HG02973 (cell line): ENCODE results near the gene DOP1A.

Source experiments
- ATAC-seq: cut with Tn5 transposase; IDR thresholded peaks from one replicate; pipeline ENCODE4 v1.9.1; 2021; ENCODE audit warnings: moderate library complexity; ENCODE audit not compliant: unreplicated experiment

The DOP1A gene

DNA sequence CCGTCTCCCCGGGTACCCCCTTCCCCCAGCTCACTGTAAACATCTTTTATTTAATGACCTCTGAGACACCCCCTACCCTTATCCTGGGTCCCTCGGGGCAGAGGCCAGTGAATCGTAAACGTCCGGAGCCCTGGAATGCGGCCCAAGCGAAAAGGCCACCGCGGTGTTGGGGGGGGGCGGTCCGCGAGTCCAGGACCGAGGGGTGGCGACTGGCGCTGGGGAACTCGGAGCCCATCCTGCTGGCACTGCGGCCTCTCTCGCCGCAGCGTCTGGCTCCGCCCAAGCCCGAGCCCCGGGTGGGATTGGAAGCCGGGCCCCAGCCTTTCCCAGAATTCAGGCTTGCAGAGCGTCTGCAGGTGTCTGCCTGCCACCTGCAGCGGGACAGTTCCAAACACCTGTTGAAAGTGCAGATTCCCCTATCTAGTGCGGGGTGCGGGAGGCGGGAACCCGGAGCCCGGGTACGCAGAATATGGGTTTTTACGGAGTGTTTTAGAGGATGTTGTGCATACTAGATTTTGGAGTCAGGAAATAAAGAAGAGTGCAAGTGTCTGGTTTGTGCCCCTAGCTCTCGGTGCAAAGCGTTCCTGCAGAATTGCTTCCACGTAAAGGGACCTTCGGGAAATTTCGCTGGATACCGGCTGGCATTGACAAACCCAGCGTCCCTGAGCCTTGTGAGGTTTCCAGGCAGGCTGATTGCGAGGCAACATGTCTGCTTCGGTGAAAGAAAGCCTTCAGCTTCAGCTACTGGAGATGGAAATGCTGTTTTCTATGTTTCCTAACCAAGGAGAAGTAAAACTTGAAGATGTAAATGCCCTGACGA lies 126.5 kb downstream of the DOP1A start:
- peak; percentile 18 for ATAC-seq

DNA sequence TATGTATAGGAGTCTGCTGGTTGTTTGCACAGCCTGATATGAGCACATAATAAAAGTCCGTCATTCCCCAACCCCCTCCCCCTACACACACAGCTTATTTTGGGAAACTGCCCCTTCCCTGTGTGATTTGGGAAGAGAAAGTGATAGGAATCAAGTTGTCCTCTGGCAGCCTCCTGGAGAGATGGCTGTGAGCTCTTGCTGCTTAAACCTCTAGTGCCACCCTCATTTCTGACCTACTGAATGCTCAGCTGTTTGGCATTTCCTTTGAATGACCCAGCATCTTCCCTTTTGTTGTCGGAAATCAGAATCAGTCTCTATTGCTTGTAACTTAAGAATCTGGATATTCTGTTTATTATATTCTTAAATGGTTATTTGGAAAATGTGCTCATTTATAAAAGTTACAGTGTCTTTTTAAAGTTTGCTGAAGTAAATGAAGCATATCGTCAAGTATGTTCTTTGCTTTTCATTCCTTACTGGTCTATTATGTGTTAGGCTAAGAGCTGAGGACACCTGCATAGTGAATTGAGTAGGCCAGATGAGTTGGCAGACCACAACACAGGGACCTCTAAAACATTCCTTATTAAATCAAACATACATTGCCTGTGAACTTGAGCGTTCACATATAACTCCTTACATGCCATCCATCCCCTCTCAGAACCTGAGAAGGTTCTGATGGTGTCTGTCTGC lies 131.2 kb downstream of the DOP1A start:
- ATAC-seq = no peak

DNA sequence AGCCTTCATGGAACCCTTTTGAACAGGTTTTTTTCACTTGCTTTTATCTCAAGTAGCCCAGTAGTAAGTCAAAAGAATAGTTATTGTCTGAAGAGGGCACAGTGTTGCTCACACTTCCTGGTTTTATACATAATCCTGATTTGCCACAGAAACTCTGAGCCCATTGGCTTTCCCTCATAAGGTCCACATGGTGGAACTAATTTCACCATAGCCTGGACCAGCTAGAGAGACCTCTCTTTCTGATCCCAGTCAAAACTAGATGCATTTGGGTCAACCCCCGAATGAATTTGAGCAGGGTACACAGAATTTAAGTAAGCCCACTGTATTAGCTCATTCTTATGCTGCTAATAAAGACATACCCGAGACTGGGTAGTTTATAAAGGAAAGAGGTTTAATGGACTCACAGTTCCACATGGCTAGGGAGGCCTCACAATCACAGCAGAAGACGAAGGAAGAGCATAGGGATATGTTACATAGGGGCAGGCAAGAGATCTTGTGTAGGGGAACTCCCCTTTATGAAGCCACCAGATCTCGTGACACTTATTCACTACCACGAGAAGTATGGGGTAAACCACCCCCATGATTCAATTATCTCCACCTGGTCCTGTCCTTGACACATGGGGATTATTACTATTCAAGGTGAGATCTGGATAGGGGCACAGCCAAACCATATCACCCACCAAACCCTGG lies 131.8 kb downstream of the DOP1A start:
- no peak for ATAC-seq

DNA sequence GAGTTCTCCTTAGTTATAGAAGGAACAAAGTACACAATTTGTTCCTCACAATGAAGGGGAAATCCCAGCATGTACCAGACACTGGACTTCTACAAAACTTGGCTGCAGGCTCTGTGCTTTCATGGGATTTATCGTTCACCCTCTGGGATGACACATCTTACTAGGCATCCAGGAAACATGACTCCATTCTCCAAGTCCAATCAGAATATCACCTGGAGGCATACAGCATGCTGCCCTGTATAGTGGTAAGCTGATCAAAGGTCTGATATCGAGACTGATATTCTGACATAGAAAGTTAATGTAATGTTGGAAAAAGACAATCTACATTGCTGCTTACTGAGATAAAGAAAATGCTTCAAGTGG lies 132.4 kb downstream of the DOP1A start:
- no peak for ATAC-seq

DNA sequence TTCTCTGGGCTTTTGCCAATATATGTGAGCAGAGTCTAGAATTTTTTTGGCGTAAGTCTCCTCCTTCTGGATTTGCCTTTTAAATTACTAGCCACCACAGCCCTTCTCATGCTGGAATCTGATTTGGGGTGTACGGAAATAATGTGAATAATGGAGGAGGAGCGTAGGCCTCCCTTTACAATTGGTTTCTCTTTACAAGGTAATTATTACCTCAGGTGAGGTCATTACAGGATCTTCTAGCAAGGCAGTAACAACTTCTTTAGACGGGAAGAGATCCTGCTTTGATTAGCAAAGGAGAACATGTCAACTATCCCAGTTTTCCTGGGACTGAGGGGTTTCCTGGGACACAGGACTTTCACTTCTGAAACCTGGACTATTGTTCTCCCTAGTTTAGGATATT lies 134.6 kb downstream of the DOP1A start:
- ATAC-seq = no peak

DNA sequence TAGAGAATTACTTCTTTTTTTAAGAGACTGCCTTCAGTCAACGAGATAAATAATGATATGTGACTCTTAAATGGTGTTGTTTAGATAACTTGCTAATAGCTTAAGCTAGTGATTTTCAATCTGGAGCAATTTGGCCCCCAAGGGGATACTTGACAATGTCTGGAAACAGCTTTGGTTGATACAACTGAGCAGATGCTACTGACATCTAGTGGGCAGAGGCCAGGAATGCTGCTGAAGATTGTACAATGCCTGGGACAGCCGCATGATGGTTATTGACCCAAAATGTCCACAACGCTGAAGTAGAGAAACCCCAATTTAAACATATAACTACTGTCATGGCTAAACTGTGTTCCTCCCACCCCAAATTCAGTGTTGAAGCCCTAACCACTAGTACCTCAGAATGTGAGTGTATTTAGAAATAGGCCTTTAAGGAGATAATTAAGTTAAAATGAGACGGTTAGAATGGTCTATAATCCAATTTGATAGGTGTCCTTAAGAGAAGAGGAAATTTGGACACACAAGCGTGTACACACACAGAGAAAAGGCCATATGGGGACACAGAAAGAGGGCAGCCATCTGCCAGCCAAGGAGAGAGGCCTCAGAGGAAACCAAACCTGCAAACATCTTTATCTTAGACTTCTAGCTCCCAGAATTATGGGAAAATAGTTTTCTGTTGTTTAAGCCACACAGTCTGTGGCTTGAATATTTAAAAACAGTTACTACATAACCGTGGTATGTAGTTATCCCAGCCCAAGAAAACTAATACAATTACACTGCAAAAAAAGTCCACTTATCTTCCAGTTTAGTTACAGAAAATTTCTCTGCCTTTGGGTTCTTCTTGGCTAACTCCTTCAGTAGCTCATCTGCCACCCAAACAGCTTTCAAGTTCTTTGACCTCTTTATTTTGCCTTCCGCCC lies 147.9 kb downstream of the DOP1A start:
- ATAC-seq = peak; percentile 98

DNA sequence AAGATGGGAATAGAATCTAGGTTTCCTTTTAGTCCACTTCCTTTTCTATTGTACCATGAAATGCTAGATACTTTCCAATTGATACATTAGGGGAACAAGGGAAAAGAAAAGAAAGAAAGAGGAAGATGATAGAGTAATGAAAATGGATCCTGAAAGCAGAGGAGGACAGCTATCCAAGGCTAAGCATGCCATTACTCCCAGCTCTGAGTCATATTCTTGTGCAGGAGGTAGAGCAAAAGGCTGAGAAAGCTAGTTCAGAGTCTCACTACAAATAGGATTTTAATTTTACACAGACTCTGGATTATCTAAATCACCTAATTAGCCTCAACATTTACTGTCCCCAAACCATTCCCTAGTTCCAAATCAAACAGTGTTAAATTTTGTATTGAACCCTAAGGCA lies 149.3 kb downstream of the DOP1A start:
- ATAC-seq = no peak
